Measurements from ENCODE around the gene FBXW7. TPM values are rescaled to one million over a fixed set of nuclear protein-coding genes. Genes with fewer than 3 reads are reported as not detected.

The FBXW7 gene
- total RNA-seq, 1 experiment from 2014 or later = 23.0 TPM

DNA sequence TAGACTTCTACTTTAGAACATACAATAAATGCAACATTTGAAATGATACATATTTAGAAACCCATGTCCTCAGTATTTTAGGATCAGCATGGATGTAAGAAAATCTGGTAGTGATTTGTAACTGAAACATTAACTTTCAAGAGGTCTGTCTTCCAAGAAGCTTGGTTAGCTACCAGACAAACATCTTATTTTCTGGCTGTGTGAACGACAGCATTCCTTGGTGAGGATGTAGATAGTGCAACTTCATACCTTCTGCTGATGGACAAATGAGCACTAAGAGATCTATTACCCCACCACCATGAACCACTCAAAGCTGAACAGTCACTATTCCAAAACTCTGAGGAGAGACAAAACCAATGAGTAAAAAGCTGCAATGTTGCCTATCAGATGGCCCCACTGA is 212.7 kb downstream of the FBXW7 start (continued):
- TF ChIP-seq, protein P1, sequence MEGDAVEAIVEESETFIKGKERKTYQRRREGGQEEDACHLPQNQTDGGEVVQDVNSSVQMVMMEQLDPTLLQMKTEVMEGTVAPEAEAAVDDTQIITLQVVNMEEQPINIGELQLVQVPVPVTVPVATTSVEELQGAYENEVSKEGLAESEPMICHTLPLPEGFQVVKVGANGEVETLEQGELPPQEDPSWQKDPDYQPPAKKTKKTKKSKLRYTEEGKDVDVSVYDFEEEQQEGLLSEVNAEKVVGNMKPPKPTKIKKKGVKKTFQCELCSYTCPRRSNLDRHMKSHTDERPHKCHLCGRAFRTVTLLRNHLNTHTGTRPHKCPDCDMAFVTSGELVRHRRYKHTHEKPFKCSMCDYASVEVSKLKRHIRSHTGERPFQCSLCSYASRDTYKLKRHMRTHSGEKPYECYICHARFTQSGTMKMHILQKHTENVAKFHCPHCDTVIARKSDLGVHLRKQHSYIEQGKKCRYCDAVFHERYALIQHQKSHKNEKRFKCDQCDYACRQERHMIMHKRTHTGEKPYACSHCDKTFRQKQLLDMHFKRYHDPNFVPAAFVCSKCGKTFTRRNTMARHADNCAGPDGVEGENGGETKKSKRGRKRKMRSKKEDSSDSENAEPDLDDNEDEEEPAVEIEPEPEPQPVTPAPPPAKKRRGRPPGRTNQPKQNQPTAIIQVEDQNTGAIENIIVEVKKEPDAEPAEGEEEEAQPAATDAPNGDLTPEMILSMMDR (IDR thresholded peaks at IDR 0.05 in 2 of 3, conservative IDR thresholded peaks at IDR 0.05 in 1 of 3; ENCODE audit: borderline replicate concordance in 1 of 3, insufficient read depth in 1 of 3, low read depth in 2 of 3, low read length in 2 of 3) = no peak
- no peak for TF ChIP-seq ZNF274 (IDR thresholded peaks at IDR 0.05; ENCODE audit: low read depth, low read length)
- TF ChIP-seq CEBPB (IDR thresholded peaks at IDR 0.05; ENCODE audit: low read depth) = no peak
- TF ChIP-seq CBX3 (IDR thresholded peaks at IDR 0.05; ENCODE audit: low read depth) = no peak
- no peak for TF ChIP-seq RAD21 (IDR thresholded peaks at IDR 0.05; ENCODE audit: low read depth)
- no peak for TF ChIP-seq JUND (IDR thresholded peaks at IDR 0.05)
- no peak for TF ChIP-seq TCF7L2 (IDR thresholded peaks at IDR 0.05; ENCODE audit: borderline replicate concordance, extremely low read depth, insufficient read depth, insufficient read length)
- no peak for TF ChIP-seq EZH2phosphoT487 (IDR thresholded peaks at IDR 0.05; ENCODE audit: borderline replicate concordance)
- TF ChIP-seq EZH2 (IDR thresholded peaks at IDR 0.05) = no peak

DNA sequence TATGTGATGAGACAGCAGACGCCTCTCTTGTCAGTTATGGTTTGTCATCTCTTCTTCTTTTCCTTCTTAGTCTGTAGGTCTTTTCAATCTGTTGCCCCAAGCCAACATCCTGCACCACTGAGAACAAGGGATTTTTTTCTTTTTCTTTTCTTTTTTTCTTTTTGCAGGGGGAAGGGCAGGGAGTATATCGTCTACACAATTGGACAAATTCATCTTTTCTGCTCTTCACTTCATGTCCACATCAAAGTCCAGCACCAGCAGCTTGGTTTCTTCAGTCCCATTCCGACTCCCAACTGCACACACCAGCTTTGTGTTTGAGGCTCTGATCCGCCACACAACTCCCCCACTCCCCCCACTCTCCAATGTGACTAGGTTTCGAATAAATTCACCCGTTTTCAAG is 213.2 kb downstream of the FBXW7 start:
- DNase-seq (ENCODE audit: low read depth, low spot score) = no peak
- no TSS peak for BruUV-seq (replicated peaks)
- no peak overlapping the region for H3K4me3 ChIP-seq (replicated peaks in 1 of 2; ENCODE audit: low read depth in 1 of 2, low read length in 2 of 2)
- ChIA-PET POLR2A (no interaction called here), CTCF (no interaction called here), RAD21 (ENCODE audit: low non-redundant PET in 1 of 2, low total read pairs in 2 of 2, uncharacterized antibody in 2 of 2, unreplicated experiment in 2 of 2) (no interaction called here)
- intact Hi-C loops (cut with micrococcal nuclease) = no loop called here
- peaks cover 0 to 7% of the 10 kb centered on the region in 2 experiments; a peak in 2 of 4 replicates for H3K36me3 ChIP-seq (ENCODE audit: control insufficient read depth in 1 of 2, insufficient read depth in 2 of 2, low read length in 2 of 2)
- no peaks in the 10 kb centered on the region for H3K9me3 ChIP-seq (ENCODE audit: control insufficient read depth in 1 of 2, insufficient read depth in 1 of 2, low read depth in 1 of 2, low read length in 2 of 2)
- no peak overlapping the region for H3K4me2 ChIP-seq (ENCODE audit: low read length)
- no peak overlapping the region for H3K9ac ChIP-seq (ENCODE audit: low read length)
- no peaks in the 10 kb centered on the region for H4K20me1 ChIP-seq (ENCODE audit: insufficient read depth)
- no peaks in the 10 kb centered on the region for H3K27me3 ChIP-seq (ENCODE audit: insufficient read depth, low read length)
- no peaks in the 10 kb centered on the region for H3K9me2 ChIP-seq (ENCODE audit: insufficient read depth)
- no peak overlapping the region for H2AFZ ChIP-seq (ENCODE audit: low read depth, low read length, poor library complexity, severe bottlenecking)
- ATAC-seq = no peak
- H3K79me2 ChIP-seq (ENCODE audit: insufficient read depth, low read length) = no peaks in the 10 kb centered on the region
- TF ChIP-seq POLR2AphosphoS5 (IDR thresholded peaks at IDR 0.05; ENCODE audit: low read depth, low read length) = no peak
- no peak for TF ChIP-seq SIN3A (IDR thresholded peaks at IDR 0.05; ENCODE audit: low read depth)
- TF ChIP-seq EGR1 (IDR thresholded peaks at IDR 0.05; ENCODE audit: low read depth) = no peak
- TF ChIP-seq, protein P2, sequence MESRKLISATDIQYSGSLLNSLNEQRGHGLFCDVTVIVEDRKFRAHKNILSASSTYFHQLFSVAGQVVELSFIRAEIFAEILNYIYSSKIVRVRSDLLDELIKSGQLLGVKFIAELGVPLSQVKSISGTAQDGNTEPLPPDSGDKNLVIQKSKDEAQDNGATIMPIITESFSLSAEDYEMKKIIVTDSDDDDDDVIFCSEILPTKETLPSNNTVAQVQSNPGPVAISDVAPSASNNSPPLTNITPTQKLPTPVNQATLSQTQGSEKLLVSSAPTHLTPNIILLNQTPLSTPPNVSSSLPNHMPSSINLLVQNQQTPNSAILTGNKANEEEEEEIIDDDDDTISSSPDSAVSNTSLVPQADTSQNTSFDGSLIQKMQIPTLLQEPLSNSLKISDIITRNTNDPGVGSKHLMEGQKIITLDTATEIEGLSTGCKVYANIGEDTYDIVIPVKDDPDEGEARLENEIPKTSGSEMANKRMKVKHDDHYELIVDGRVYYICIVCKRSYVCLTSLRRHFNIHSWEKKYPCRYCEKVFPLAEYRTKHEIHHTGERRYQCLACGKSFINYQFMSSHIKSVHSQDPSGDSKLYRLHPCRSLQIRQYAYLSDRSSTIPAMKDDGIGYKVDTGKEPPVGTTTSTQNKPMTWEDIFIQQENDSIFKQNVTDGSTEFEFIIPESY (IDR thresholded peaks at IDR 0.05; ENCODE audit: extremely low read depth, insufficient replicate concordance, low read length) = no peak
- TF ChIP-seq POLR2A (IDR thresholded peaks at IDR 0.05; ENCODE audit: borderline replicate concordance, extremely low read depth, insufficient read depth, insufficient read length) = no peak
- TF ChIP-seq EZH2 (IDR thresholded peaks at IDR 0.05) = no peak
- TF ChIP-seq ELF1 (IDR thresholded peaks at IDR 0.05; ENCODE audit: borderline replicate concordance, low read depth) = no peak
- TF ChIP-seq SP1 (IDR thresholded peaks at IDR 0.05; ENCODE audit: low read depth) = no peak
- TF ChIP-seq YY1 (IDR thresholded peaks at IDR 0.05; ENCODE audit: extremely low read depth, insufficient replicate concordance, low read depth, low read length) = no peak
- TF ChIP-seq, protein P3, sequence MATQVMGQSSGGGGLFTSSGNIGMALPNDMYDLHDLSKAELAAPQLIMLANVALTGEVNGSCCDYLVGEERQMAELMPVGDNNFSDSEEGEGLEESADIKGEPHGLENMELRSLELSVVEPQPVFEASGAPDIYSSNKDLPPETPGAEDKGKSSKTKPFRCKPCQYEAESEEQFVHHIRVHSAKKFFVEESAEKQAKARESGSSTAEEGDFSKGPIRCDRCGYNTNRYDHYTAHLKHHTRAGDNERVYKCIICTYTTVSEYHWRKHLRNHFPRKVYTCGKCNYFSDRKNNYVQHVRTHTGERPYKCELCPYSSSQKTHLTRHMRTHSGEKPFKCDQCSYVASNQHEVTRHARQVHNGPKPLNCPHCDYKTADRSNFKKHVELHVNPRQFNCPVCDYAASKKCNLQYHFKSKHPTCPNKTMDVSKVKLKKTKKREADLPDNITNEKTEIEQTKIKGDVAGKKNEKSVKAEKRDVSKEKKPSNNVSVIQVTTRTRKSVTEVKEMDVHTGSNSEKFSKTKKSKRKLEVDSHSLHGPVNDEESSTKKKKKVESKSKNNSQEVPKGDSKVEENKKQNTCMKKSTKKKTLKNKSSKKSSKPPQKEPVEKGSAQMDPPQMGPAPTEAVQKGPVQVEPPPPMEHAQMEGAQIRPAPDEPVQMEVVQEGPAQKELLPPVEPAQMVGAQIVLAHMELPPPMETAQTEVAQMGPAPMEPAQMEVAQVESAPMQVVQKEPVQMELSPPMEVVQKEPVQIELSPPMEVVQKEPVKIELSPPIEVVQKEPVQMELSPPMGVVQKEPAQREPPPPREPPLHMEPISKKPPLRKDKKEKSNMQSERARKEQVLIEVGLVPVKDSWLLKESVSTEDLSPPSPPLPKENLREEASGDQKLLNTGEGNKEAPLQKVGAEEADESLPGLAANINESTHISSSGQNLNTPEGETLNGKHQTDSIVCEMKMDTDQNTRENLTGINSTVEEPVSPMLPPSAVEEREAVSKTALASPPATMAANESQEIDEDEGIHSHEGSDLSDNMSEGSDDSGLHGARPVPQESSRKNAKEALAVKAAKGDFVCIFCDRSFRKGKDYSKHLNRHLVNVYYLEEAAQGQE (IDR thresholded peaks at IDR 0.05; ENCODE audit: low read depth) = no peak
- TF ChIP-seq TCF7L2 (IDR thresholded peaks at IDR 0.05; ENCODE audit: borderline replicate concordance, extremely low read depth, insufficient read depth, insufficient read length) = no peak
- TF ChIP-seq, protein P4, sequence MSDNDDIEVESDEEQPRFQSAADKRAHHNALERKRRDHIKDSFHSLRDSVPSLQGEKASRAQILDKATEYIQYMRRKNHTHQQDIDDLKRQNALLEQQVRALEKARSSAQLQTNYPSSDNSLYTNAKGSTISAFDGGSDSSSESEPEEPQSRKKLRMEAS (IDR thresholded peaks at IDR 0.05) = no peak
- no peak for TF ChIP-seq CEBPB (IDR thresholded peaks at IDR 0.05; ENCODE audit: low read depth)
- peaks cover 0 to 7% of the 10 kb centered on the region in 2 experiments; a peak in 1 of 4 replicates for H3K4me1 ChIP-seq (ENCODE audit: control insufficient read depth in 1 of 2, insufficient read depth in 2 of 2, low read length in 2 of 2)
- no peak overlapping the region for H3K27ac ChIP-seq (ENCODE audit: low read depth, low read length)

All from HCT116 (cell line).